GM19463 (cell line): ENCODE data around the gene PRUNE2.

Experiments
- ATAC-seq: cut with Tn5 transposase; IDR thresholded peaks from one replicate; pipeline ENCODE4 v1.9.1; 2021; ENCODE audit warnings: mild to moderate bottlenecking, moderate library complexity; ENCODE audit not compliant: unreplicated experiment

Gene PRUNE2

DNA sequence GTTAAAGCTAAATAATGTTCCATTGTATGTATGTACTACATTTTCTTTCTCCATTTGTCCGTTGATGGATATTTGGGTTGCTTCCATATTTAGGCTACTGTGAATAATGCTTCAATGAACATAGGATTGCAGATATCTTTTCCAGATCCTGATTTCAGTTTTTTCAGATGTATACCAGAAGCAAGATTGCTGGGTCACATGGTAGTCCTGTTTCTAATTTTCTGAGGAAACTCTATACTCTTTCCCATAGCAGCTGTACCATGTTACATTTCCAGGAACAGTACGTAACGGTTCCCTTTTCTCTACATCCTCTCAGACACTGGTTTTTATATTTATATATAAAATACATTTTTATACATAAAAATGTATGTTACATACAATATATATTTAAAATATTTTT, 325.1 kb downstream of the PRUNE2 start:
- ATAC-seq: no peak

DNA sequence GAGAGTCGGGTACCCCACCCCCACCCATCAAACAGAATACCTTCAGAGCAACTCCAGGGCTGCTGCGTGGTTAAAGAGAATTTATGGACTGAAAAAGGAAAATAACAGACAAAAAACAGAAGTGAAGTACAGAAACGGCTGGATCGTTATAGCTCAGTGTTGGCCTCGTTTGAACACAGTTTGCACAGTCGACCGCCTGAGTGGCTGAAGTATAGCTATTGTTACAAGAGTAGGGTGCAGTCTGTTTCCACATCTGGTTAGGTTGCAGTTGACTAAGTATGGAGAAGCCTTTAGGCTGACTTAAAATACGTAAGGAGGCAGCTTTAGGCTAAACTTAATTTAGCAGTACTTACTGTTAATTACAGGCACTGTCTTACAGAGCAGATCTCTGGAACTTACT, 325.7 kb downstream of the PRUNE2 start:
- no peak for ATAC-seq

DNA sequence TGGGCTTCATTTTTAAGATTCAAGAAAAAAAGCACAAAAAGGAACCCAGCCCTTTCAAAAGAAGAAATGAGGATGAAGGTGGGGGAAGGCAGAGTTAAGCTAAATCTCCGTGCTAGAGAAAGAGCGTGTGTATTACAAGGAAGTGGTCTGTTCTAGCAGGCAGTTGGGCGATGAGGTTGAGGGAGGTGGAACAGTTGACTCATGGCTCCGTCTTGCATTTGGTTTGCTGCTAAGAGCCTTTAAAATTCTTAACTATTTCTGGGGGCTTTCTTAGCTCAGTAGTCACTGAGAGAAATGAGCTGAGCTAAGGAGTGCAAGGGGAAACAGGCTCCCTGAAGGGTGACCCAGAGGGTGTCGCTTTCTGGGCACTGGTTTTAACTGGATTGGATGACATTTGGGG, 329.6 kb downstream of the PRUNE2 start:
- ATAC-seq: peak; percentile 87

- ATAC-seq: no peak
Observed at GRCh38 chr9:76575761-76576160, 330.2 kb downstream of the PRUNE2 start.

DNA sequence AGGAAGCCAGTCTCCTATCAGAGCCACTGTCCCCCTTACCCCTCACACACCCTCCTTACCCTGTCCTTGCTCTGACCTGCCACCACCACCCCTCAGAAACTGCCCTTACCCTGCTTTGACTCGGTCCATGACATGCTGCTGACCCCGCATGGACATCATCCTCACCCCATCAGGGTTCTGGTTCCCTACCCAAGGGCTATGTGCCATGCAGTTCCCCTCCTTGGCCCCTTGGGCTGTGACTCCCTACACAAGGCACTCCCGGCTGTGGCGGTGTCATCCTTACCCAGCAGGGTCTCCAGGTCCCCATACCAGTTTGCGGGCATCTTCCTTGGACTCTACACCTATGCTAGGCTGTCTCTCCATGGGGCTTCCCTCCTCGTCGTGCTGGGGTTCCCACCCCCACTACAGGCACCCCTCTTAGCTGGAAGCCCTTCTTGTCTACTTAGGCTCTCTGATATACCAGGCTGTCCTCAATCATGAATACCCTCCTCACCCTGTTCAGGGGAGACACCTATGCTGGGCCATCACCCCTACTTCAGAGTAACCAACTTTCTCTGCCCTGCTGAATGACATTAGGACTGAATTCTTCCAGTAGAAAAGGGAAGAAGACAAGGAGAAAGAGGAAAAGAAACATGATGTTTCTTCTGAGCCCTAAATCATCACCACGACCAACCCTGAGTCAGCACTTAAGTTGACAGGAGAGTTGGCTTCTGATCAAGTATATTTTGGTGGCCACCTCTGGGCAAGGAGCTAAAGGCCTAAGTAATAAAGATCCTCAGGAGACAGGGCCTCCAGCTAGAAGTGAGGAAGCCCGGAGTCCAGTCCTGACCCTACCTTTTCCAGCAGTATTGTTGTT, 331.8 kb downstream of the PRUNE2 start:
- no peak for ATAC-seq

DNA sequence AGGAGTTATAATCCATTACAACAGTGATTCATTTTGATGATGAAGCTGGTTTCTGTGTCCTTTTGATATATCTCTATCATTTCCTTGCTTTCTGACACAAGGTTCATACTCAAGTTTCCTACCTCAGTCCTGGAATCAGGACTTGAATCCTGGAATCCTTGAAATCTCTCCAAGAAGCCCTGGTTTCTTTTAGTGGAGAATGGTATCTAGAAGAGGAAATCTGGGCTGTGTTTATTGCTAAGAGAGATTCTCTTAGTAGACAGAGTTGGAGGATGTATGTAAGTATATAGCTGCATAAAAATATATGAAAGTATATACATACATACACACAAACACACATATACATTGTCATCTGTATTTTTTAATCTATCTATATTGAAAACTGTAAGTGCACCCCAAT, 332.5 kb downstream of the PRUNE2 start:
- ATAC-seq: no peak

DNA sequence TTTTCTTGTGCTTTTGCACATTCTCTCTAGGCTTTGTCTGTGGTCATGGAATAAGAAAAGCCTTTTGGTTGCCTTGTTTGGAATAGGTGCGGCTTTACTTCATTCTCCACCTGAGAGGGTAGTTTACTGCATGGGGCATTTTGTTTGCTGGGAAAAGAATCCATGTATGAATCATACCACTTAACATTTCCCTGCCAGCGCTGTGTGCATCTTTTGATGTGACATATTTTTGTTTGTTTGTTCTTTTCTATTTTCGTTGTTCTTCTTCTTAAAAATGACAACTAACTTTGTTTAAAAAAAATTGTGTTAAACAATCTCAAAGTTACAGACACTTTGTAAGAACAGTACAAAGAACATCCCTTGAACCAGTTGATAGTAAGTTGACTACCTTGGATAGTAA, 333.8 kb downstream of the PRUNE2 start:
- ATAC-seq: no peak

GRCh38 chr9:76571743-76572146, 334.2 kb downstream of the PRUNE2 start:
- ATAC-seq: no peak

DNA sequence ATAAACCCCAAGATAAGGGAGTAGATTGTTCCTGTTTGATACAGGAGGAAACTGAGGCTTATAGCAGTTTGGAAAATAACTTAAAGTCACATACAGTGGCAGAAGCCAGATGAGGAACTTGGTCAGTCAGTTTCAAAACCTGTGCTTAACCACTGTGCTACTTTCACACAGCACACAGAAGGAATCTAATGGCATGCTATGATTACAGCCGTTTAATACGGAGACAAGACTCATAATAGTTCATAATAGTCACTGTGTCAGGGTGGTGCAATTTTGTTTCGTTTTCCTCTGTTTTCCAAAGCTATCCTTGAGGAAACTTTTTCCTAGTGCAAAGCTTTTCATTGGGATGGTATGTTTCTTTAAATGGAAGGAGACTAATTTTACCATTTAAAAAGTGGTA, 334.6 kb downstream of the PRUNE2 start:
- peak; percentile 84 for ATAC-seq

GRCh38 chr9:76570826-76571225, 335.1 kb downstream of the PRUNE2 start:
- ATAC-seq: no peak

- ATAC-seq: no peak
Observed at GRCh38 chr9:76567086-76567485, 338.8 kb downstream of the PRUNE2 start.

GRCh38 chr9:76564297-76564696, 341.6 kb downstream of the PRUNE2 start:
- ATAC-seq: no peak

DNA sequence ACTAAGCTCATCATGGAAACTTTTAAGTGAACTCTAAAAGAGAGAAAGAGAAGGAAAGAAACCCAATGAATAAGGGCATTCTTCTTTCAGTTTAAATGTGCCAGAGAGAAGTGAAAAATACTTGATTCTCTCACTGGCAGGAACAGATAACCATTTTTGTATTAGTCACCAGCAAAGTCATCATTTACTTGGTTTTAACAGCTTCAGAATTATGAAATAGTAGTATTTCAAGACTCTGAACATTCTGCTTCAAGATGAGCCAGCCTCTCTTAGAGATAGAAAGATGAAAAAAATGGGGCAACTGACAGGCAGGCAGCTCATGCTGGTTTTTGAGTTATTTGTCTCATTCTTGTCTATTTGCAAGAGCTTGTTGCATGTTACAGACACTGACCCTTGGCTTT, 343.4 kb downstream of the PRUNE2 start:
- ATAC-seq: peak; percentile 82

DNA sequence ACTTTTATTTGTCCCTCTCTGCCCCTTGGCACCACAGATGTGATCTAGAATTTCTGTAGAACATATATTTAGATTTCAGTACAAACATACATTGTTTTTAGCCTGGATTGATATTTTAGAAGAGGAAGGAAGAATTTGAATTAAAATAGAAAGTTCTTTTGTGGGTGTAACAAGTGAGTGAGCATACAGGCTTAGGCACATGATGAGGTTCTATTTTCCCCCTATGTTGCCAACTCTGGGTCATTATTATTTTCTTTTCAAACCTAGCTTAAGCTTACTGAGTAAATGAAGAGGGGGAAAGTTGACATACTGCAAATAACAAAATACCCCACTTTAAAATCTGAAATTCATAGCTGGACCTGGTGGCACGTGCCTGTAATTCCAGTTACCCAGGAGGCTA, 344.0 kb downstream of the PRUNE2 start:
- ATAC-seq: peak; percentile 20
